ENCODE measurements around the gene BBOX1. TPM values are rescaled to one million over a fixed set of nuclear protein-coding genes. Genes with fewer than 3 reads are reported as not detected.

BBOX1 gene
- total and polyA plus RNA-seq, 4 donors: 2.8 to 18.4 (median 9.0) TPM

GRCh38 chr11:27100534-27100933 is 59.9 kb downstream of the BBOX1 start:
- H3K9me3 ChIP-seq (ENCODE audit: control insufficient read depth in 4 of 4, low read length in 3 of 4): no peaks in the 10 kb centered on the region
- DNase-seq (ENCODE audit: low spot score): no peak
- no peak overlapping the region for H3K9ac ChIP-seq (ENCODE audit: low read depth in 1 of 2, low read length in 2 of 2)
- no peaks in the 10 kb centered on the region for H3K36me3 ChIP-seq (ENCODE audit: control insufficient read depth in 4 of 4, insufficient read depth in 3 of 4, low read depth in 1 of 4, low read length in 3 of 4)
- TF ChIP-seq EGR1 (IDR thresholded peaks at IDR 0.05; ENCODE audit: low read depth in 2 of 2) (no peak), MAX (IDR thresholded peaks at IDR 0.05) (no peak), HNF4G (IDR thresholded peaks at IDR 0.05) (no peak), FOXA1 (IDR thresholded peaks at IDR 0.05) (no peak), YY1 (IDR thresholded peaks at IDR 0.05) (no peak), RXRA (IDR thresholded peaks at IDR 0.05) (no peak), HNF4A (conservative IDR thresholded peaks at IDR 0.05) (no peak), JUND (IDR thresholded peaks at IDR 0.05) (no peak), FOXA2 (IDR thresholded peaks at IDR 0.05) (no peak), RAD21 (IDR thresholded peaks at IDR 0.05) (no peak), ZBTB33 (IDR thresholded peaks at IDR 0.05) (no peak)
- TF ChIP-seq, protein P1, sequence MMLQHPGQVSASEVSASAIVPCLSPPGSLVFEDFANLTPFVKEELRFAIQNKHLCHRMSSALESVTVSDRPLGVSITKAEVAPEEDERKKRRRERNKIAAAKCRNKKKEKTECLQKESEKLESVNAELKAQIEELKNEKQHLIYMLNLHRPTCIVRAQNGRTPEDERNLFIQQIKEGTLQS (IDR thresholded peaks at IDR 0.05): no peak
- TF ChIP-seq, protein P2, sequence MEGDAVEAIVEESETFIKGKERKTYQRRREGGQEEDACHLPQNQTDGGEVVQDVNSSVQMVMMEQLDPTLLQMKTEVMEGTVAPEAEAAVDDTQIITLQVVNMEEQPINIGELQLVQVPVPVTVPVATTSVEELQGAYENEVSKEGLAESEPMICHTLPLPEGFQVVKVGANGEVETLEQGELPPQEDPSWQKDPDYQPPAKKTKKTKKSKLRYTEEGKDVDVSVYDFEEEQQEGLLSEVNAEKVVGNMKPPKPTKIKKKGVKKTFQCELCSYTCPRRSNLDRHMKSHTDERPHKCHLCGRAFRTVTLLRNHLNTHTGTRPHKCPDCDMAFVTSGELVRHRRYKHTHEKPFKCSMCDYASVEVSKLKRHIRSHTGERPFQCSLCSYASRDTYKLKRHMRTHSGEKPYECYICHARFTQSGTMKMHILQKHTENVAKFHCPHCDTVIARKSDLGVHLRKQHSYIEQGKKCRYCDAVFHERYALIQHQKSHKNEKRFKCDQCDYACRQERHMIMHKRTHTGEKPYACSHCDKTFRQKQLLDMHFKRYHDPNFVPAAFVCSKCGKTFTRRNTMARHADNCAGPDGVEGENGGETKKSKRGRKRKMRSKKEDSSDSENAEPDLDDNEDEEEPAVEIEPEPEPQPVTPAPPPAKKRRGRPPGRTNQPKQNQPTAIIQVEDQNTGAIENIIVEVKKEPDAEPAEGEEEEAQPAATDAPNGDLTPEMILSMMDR (IDR thresholded peaks at IDR 0.05; ENCODE audit: low read depth, low read length, missing input control): no peak
- no peak overlapping the region for H3K27ac ChIP-seq (ENCODE audit: low read depth in 1 of 2, low read length in 2 of 2)
- peaks cover 0 to 4% (median 1%) of the 10 kb centered on the region in 4 donors for H3K4me1 ChIP-seq (ENCODE audit: control insufficient read depth in 4 of 4, insufficient read depth in 4 of 4, low read length in 3 of 4)
- no peak overlapping the region for H3K4me3 ChIP-seq (ENCODE audit: low read depth in 1 of 3, low read length in 3 of 3)
- no peaks in the 10 kb centered on the region for H3K27me3 ChIP-seq (ENCODE audit: control insufficient read depth in 4 of 4, insufficient read depth in 4 of 4, low read length in 3 of 4)

DNA sequence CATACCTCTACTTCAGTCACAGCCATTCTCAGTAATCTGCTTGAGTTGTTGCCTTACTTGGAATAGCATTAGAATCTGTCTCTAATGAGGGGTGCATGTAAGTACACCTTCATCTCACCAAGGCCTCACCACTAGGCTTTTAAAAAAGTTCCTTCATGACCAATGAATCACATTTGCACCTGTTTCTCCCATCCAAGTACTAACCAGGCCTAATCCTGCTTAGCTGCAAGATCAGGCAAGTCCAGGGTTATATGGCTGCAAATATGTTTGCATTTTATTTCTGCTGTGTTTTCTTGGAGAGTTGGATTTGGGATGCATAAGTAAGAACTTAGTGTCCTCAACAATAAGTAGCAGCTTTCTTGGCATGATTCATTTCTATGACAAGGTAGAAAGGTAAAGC is 66.9 kb downstream of the BBOX1 start:
- TF ChIP-seq, protein P1 (IDR thresholded peaks at IDR 0.05): no peak
- TF ChIP-seq GABPA (IDR thresholded peaks at IDR 0.05 in 1 of 2, conservative IDR thresholded peaks at IDR 0.05 in 1 of 2) (no peak), NR2F2 (IDR thresholded peaks at IDR 0.05) (no peak), RAD21 (IDR thresholded peaks at IDR 0.05) (no peak), RXRA (IDR thresholded peaks at IDR 0.05) (no peak), FOXA1 (IDR thresholded peaks at IDR 0.05) (no peak), MAX (IDR thresholded peaks at IDR 0.05) (no peak), HNF4G (IDR thresholded peaks at IDR 0.05) (no peak), ZBTB33 (IDR thresholded peaks at IDR 0.05) (no peak), YY1 (IDR thresholded peaks at IDR 0.05) (no peak), HNF4A (conservative IDR thresholded peaks at IDR 0.05) (no peak), TAF1 (conservative IDR thresholded peaks at IDR 0.05) (no peak), FOXA2 (IDR thresholded peaks at IDR 0.05) (no peak), SP1 (IDR thresholded peaks at IDR 0.05) (no peak), JUND (IDR thresholded peaks at IDR 0.05) (no peak), EGR1 (IDR thresholded peaks at IDR 0.05; ENCODE audit: low read depth in 2 of 2) (no peak)
- TF ChIP-seq, protein P3, sequence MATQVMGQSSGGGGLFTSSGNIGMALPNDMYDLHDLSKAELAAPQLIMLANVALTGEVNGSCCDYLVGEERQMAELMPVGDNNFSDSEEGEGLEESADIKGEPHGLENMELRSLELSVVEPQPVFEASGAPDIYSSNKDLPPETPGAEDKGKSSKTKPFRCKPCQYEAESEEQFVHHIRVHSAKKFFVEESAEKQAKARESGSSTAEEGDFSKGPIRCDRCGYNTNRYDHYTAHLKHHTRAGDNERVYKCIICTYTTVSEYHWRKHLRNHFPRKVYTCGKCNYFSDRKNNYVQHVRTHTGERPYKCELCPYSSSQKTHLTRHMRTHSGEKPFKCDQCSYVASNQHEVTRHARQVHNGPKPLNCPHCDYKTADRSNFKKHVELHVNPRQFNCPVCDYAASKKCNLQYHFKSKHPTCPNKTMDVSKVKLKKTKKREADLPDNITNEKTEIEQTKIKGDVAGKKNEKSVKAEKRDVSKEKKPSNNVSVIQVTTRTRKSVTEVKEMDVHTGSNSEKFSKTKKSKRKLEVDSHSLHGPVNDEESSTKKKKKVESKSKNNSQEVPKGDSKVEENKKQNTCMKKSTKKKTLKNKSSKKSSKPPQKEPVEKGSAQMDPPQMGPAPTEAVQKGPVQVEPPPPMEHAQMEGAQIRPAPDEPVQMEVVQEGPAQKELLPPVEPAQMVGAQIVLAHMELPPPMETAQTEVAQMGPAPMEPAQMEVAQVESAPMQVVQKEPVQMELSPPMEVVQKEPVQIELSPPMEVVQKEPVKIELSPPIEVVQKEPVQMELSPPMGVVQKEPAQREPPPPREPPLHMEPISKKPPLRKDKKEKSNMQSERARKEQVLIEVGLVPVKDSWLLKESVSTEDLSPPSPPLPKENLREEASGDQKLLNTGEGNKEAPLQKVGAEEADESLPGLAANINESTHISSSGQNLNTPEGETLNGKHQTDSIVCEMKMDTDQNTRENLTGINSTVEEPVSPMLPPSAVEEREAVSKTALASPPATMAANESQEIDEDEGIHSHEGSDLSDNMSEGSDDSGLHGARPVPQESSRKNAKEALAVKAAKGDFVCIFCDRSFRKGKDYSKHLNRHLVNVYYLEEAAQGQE (IDR thresholded peaks at IDR 0.05): no peak
- TF ChIP-seq, protein P2 (IDR thresholded peaks at IDR 0.05; ENCODE audit: low read depth, low read length, missing input control): no peak
- H3K4me3 ChIP-seq (ENCODE audit: low read depth in 1 of 3, low read length in 3 of 3): no peak overlapping the region
- H3K27me3 ChIP-seq (ENCODE audit: control insufficient read depth in 4 of 4, insufficient read depth in 4 of 4, low read length in 3 of 4): no peaks in the 10 kb centered on the region
- no peak overlapping the region for H3K9ac ChIP-seq (ENCODE audit: low read depth in 1 of 2, low read length in 2 of 2)
- DNase-seq (ENCODE audit: low spot score): no peak
- peaks cover 0 to 6% (median 0%) of the 10 kb centered on the region in 4 donors for H3K4me1 ChIP-seq (ENCODE audit: control insufficient read depth in 4 of 4, insufficient read depth in 4 of 4, low read length in 3 of 4)
- no peak overlapping the region for H3K27ac ChIP-seq (ENCODE audit: low read depth in 1 of 2, low read length in 2 of 2)
- H3K9me3 ChIP-seq (ENCODE audit: control insufficient read depth in 4 of 4, low read length in 3 of 4): no peaks in the 10 kb centered on the region
- H3K36me3 ChIP-seq (ENCODE audit: control insufficient read depth in 4 of 4, insufficient read depth in 3 of 4, low read depth in 1 of 4, low read length in 3 of 4): no peaks in the 10 kb centered on the region

All from liver (tissue), 9 donors.